Choroid plexus epithelial cell (primary cell): ENCODE data around the gene ANTXR1.

ENCODE experiments used
- DNase-seq: peaks from one replicate; pipeline ENCODE4 v3.0.0-alpha.2; 2010; ENCODE audit warnings: low read depth
- H3K4me3 ChIP-seq: 2 replicates; pipeline ENCODE4 v1.5.1; 2011; ENCODE audit warnings: low read depth, mild to moderate bottlenecking, control low read depth, low read length, moderate library complexity
- TF ChIP-seq, protein P1 (sequence below): conservative IDR thresholded peaks from 2 replicates; pipeline ENCODE4 v1.5.1; 2011; ENCODE audit warnings: low read depth, mild to moderate bottlenecking, control low read depth, inconsistent platforms, low read length, moderate library complexity

The ANTXR1 gene

DNA sequence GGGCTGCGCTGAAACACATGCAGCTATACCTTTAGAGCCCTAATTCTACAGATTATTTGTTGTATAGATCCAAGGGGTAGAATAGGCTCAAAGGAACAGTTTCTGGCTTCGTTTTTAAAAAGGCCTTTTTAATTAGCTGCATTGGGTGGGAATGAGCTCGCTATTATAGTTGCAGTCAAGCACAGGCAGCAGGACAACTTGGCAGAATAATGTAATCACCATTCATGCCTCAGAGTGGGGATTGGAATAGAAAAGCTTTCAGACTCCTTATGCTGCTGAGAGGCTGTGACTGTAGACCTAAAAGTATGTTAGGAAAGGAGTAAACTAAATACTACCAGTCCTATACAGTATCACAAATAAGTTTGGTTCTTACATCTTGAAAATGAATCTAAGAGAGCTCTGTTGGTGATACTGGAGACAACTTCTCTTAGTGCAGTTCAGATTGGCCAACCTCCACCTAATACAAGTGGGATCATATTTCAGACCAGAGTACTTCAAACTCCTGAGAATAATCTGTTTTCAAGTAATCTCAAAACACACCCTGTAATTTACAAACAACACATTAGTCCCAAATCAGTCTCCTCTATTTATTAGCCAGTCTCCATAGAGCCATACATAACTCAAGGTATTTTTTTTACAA lies 121.4 kb downstream of the ANTXR1 start:
- peak; percentile 77 for DNase-seq
- H3K4me3 ChIP-seq = no peak overlapping the region
- TF ChIP-seq, protein P1, sequence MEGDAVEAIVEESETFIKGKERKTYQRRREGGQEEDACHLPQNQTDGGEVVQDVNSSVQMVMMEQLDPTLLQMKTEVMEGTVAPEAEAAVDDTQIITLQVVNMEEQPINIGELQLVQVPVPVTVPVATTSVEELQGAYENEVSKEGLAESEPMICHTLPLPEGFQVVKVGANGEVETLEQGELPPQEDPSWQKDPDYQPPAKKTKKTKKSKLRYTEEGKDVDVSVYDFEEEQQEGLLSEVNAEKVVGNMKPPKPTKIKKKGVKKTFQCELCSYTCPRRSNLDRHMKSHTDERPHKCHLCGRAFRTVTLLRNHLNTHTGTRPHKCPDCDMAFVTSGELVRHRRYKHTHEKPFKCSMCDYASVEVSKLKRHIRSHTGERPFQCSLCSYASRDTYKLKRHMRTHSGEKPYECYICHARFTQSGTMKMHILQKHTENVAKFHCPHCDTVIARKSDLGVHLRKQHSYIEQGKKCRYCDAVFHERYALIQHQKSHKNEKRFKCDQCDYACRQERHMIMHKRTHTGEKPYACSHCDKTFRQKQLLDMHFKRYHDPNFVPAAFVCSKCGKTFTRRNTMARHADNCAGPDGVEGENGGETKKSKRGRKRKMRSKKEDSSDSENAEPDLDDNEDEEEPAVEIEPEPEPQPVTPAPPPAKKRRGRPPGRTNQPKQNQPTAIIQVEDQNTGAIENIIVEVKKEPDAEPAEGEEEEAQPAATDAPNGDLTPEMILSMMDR = no peak

DNA sequence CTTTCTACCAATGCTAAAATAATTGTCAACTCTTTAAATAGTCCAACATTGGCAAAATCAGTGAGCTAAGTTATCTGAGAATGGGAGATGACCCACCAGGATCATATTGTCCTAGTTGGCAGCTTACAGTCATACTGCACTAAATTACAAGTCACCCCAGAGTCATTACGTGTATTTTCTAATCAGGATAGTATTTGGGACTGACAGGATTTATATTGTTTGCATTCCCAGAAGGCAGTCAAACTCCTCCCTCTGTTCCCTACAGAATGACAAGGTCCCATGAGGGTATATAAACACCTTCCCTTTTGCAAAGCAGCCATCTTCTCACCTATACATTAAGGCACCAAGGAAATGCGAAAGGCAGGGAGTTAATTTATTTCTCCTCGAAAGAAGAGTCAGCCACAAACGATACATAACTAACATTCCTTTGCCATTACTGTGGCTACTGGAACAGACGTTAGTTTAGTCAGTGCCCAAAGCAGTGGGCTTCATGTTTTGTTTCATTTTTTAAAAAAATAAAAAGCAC lies 125.3 kb downstream of the ANTXR1 start:
- peak; percentile 88 for DNase-seq
- H3K4me3 ChIP-seq = no peak overlapping the region

DNA sequence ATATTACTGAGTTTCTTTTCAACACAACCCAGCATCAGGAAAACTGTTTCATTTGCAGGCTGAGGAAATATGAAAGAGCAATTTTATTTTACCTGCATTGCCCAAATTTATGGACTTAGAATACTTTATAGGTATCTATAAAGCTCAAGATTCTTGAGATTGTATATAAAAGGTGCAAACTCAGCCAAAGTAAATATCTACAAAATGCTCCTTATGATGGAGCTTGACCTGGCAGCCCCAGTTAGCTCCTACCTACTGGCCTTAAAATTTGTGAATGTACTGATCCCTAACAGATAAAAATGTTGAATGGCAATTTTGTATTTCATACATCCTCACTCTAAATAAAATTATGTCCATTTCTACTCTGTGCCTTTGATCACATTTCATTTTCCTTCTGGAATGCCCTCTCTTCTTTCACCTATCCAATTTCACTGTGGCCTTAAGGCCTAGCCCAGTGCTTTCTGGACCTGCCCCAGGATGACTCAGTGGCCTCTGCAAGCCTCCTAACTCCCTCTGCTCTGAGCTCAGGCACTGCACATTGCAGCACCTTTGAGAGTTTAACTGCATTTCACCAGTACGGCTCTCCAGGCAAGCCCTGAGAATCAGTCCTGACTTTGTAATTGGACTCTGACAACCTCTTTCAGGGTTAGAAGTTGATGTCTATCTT lies 125.9 kb downstream of the ANTXR1 start:
- TF ChIP-seq, protein P1 = peak; percentile 2
- H3K4me3 ChIP-seq = no peak overlapping the region
- peak; percentile 90 for DNase-seq

More for the DNA sequence above, 125.3 kb downstream of the ANTXR1 start:
- TF ChIP-seq, protein P1 = no peak

DNA sequence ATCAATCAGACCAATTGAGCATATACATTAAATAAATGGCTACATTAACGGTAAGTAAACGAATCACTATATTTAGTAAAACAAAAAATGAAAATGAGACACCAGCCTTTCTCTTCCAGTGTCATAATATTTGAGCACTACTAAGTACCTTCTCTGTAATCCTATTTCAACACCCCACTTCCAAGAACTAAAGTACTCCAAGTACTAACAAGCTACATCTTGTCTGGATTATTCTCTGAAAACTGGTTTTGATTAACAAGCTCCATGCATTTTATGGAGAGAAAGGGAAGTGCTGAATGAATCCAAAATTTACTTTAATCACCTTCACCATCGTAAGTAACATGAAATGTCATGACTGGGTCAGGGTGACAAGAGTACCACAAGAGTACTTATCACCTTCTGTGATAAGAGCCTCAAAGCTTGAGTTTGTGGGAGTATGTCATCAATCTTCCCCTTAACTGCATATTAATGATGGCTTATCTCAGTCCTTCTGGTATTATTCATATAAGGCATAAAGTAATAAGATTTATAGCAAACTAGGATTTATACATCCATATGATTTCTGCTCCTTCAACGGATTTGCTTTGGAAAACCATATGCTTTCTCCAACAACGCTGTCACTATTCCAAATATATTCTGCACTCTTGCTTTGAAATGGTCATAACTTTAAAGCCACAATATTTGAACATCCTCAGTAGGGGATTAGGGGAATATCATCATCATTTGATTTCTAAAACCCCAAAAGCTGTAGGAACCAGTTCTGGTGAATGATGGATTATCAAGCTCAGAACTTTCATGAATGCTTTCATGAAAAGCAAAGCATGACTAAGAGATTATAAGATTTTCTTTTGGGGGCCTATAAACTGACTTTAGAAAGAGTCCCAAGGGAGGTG lies 127.0 kb downstream of the ANTXR1 start:
- no peak for DNase-seq
- TF ChIP-seq, protein P1 = no peak

DNA sequence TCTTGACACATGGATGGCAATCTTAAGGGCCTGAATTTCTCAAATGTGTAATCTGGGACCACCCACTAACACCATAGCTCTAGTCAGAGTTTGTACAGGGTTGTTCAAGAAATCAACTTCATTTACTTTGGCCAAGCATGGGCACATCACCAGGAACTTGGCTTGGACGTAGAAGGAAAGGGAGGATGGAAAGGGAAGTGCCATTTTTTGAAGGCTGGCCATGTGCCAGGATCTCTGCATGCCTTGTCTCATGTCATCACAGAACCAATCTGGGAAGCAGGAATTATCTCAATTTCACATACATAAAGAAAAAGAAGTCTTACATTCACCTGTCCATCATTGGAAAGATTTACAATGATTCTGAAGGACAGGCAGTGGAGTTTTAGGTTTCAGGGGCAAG lies 128.1 kb downstream of the ANTXR1 start:
- DNase-seq = no peak
- TF ChIP-seq, protein P1 = no peak
- H3K4me3 ChIP-seq = no peak overlapping the region

More for the DNA sequence above, 127.0 kb downstream of the ANTXR1 start:
- H3K4me3 ChIP-seq = no peak overlapping the region

DNA sequence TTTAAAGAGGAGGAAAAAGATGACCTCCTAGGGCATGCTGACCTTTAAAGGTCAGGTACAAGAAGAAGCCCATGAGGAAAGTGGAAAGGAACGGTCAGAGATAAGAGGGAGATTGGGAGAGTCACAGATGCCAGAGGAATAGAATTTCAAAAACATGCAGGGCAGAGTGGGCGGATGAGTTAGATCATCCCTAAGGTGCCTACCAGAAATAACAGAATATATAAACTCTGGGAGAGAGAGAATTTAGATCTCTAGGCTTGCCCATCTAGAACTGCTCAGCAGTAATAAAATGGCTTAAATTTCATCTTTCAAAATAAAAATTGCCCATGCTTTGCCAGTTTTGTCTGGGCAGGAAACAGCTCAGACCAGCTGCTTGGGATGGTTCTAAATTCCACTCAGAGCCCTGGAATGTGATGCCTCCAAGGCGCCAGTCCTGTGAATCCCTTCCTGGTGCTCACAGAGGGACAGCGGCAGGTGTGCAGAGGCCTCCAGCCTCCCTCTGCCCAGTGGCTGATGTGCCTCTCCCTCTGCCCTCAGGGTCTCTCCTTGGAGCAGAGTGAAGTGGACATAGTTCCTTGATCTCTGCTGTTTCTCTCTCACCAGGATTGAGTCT lies 130.9 kb downstream of the ANTXR1 start:
- DNase-seq = no peak
- TF ChIP-seq, protein P1 = no peak
- H3K4me3 ChIP-seq = no peak overlapping the region
